PC-3 (cell line): Measurements from ENCODE around the gene SLC2A4RG. TPM values are rescaled to one million over a fixed set of nuclear protein-coding genes. Genes with fewer than 3 reads are reported as not detected.

Source experiments
- ATAC-seq: fragments of 200-7000 bp; cut with Tn5 transposase; 2 replicates; pipeline ENCODE4 v1.9.1; 2020; ENCODE audit warnings: mild to moderate bottlenecking, moderate library complexity
- BruUV-seq: library from RNA; stranded (reverse); fragments of 400-500 nt; replicated peaks from 2 replicates; lab custom pipeline; 2021; lab: Mats Ljungman, UMichigan
- CTCF ChIA-PET: fragments of 300-600 bp; sonication (Branson Sonifier 250); formaldehyde crosslinking; loops from one replicate; lab custom pipeline; 2022; ENCODE audit warnings: antibody characterized with exemption; lab: Charles Lee
- POLR2A ChIA-PET: fragments of 300-600 bp; sonication (Branson Sonifier 250); formaldehyde crosslinking; loops from one replicate; lab custom pipeline; 2022; ENCODE audit warnings: antibody characterized with exemption; ENCODE audit not compliant: unreplicated experiment; lab: Charles Lee
- DNase-seq: peaks from one replicate; pipeline ENCODE4 v3.0.0-alpha.2; 2015
- H2AFZ ChIP-seq: fragments of 300-600 bp; sonication (generic); 2 replicates; pipeline ENCODE4 v1.6.0; 2016; ENCODE audit warnings: antibody characterized with exemption, low read length
- H3F3A ChIP-seq: fragments of 300-600 bp; sonication (generic); one replicate; pipeline ENCODE4 v1.6.0; 2017; ENCODE audit warnings: antibody characterized with exemption, low read length, control low read depth, mild to moderate bottlenecking; ENCODE audit not compliant: unreplicated experiment
- H3K27ac ChIP-seq: fragments of 300-600 bp; sonication (generic); 2 replicates; pipeline ENCODE4 v1.5.1; 2016; ENCODE audit warnings: mild to moderate bottlenecking, low read length
- H3K27me3 ChIP-seq: fragments of 300-600 bp; sonication (generic); 2 replicates; pipeline ENCODE4 v1.6.1; 2016; ENCODE audit warnings: low read length, mixed read lengths
- H3K36me3 ChIP-seq: fragments of 300-600 bp; sonication (generic); 2 replicates; pipeline ENCODE4 v1.6.1; 2016; ENCODE audit warnings: low read depth, mixed run types, low read length, mixed read lengths
- H3K4me1 ChIP-seq: fragments of 300-600 bp; sonication (generic); 2 replicates; pipeline ENCODE4 v1.5.1; 2016; ENCODE audit warnings: low read length; ENCODE audit not compliant: insufficient read depth
- H3K4me2 ChIP-seq: fragments of 300-600 bp; sonication (generic); 2 replicates; pipeline ENCODE4 v1.6.0; 2016; ENCODE audit warnings: low read length
- H3K4me3 ChIP-seq: fragments of 300-600 bp; sonication (generic); 2 replicates; pipeline ENCODE4 v1.5.1; 2016; ENCODE audit warnings: mild to moderate bottlenecking, low read length, mixed read lengths
- H3K79me2 ChIP-seq: fragments of 300-600 bp; sonication (generic); 2 replicates; pipeline ENCODE4 v1.6.1; 2017; ENCODE audit warnings: low read length, mixed read lengths
- H3K9ac ChIP-seq: fragments of 300-600 bp; sonication (generic); 2 replicates; pipeline ENCODE4 v1.6.0; 2016; ENCODE audit warnings: mild to moderate bottlenecking, low read length
- H3K9me2 ChIP-seq: fragments of 300-600 bp; sonication (generic); replicated peaks from 2 replicates; pipeline ENCODE4 v1.6.1; 2016; ENCODE audit warnings: mixed run types, low read length, mixed read lengths
- H3K9me3 ChIP-seq: fragments of 300-600 bp; sonication (generic); 2 replicates; pipeline ENCODE4 v1.6.1; 2016; ENCODE audit warnings: low read length, mixed read lengths
- H4K20me1 ChIP-seq: fragments of 300-600 bp; sonication (generic); 2 replicates; pipeline ENCODE4 v1.6.1; 2016; ENCODE audit warnings: low read length, mixed read lengths
- EZH2 ChIP-seq: fragments of 300-600 bp; sonication (generic); IDR thresholded peaks from one replicate; pipeline ENCODE4 v1.6.1; 2017; ENCODE audit warnings: antibody characterized with exemption, mild to moderate bottlenecking, low read length; ENCODE audit not compliant: unreplicated experiment
- EZH2phosphoT487 ChIP-seq: fragments of 300-600 bp; sonication (generic); IDR thresholded peaks from 2 replicates; pipeline ENCODE4 v1.6.1; 2018; ENCODE audit warnings: mild to moderate bottlenecking, antibody characterized with exemption, low read length, borderline replicate concordance
- intact Hi-C: fragments of 100-400 bp; cut with micrococcal nuclease; formaldehyde crosslinking; loops from 2 replicates; pipeline ENCODE4 v1.9.0; 2023
- total RNA-seq: library from RNA; depleted of rRNA; stranded (reverse); fragments of >200 nt; gene quantifications from 2 replicates; pipeline ENCODE4 v1.2.3, GENCODE V29; 2014
- TF ChIP-seq, protein P1 (sequence below): fragments of 300-600 bp; sonication (generic); conservative IDR thresholded peaks from 2 replicates; pipeline ENCODE4 v1.5.1; 2017; ENCODE audit warnings: antibody characterized with exemption, low read depth, mild to moderate bottlenecking, low read length

The SLC2A4RG gene
- total RNA-seq, 1 experiment from 2014 or later, result 116 TPM

DNA sequence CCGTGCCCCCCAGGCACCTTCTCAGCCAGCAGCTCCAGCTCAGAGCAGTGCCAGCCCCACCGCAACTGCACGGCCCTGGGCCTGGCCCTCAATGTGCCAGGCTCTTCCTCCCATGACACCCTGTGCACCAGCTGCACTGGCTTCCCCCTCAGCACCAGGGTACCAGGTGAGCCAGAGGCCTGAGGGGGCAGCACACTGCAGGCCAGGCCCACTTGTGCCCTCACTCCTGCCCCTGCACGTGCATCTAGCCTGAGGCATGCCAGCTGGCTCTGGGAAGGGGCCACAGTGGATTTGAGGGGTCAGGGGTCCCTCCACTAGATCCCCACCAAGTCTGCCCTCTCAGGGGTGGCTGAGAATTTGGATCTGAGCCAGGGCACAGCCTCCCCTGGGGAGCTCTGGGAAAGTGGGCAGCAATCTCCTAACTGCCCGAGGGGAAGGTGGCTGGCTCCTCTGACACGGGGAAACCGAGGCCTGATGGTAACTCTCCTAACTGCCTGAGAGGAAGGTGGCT lies 42.2 kb upstream of the SLC2A4RG start:
- H3F3A ChIP-seq, result no peaks in the 10 kb centered on the region
- intact Hi-C loops, result no loop called here
- H3K9me2 ChIP-seq, result no peaks in the 10 kb centered on the region
- peak overlapping the region; percentile 89 for H3K4me2 ChIP-seq
- peaks cover 39% of the 10 kb centered on the region for H3K4me1 ChIP-seq
- H3K79me2 ChIP-seq, result 0 out of 2 replicates have a peak, but pooled peaks cover 7% of the 10 kb centered on the region
- H3K36me3 ChIP-seq, result 0 out of 2 replicates have a peak, but pooled peaks cover 4% of the 10 kb centered on the region
- TF ChIP-seq EZH2 (no peak), EZH2phosphoT487 (no peak)
- TF ChIP-seq, protein P1, sequence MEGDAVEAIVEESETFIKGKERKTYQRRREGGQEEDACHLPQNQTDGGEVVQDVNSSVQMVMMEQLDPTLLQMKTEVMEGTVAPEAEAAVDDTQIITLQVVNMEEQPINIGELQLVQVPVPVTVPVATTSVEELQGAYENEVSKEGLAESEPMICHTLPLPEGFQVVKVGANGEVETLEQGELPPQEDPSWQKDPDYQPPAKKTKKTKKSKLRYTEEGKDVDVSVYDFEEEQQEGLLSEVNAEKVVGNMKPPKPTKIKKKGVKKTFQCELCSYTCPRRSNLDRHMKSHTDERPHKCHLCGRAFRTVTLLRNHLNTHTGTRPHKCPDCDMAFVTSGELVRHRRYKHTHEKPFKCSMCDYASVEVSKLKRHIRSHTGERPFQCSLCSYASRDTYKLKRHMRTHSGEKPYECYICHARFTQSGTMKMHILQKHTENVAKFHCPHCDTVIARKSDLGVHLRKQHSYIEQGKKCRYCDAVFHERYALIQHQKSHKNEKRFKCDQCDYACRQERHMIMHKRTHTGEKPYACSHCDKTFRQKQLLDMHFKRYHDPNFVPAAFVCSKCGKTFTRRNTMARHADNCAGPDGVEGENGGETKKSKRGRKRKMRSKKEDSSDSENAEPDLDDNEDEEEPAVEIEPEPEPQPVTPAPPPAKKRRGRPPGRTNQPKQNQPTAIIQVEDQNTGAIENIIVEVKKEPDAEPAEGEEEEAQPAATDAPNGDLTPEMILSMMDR, result no peak
- ChIA-PET POLR2A (no interaction called here), CTCF (interaction anchor here (0.9 kb wide), 1 partner anchor 160 kb away, joined by 3 read pairs; no protein-coding TSS in a partner anchor)
- H3K27ac ChIP-seq, result peak overlapping the region; percentile 95
- H2AFZ ChIP-seq, result no peak overlapping the region
- H4K20me1 ChIP-seq, result no peaks in the 10 kb centered on the region
- no peaks in the 10 kb centered on the region for H3K27me3 ChIP-seq
- peak overlapping the region; percentile 79 for H3K9ac ChIP-seq
- H3K4me3 ChIP-seq, result peak overlapping the region; percentile 63
- H3K9me3 ChIP-seq, result no peaks in the 10 kb centered on the region
- DNase-seq, result peak; percentile 21
- BruUV-seq, result no TSS peak
- peak; percentile 8 for ATAC-seq

DNA sequence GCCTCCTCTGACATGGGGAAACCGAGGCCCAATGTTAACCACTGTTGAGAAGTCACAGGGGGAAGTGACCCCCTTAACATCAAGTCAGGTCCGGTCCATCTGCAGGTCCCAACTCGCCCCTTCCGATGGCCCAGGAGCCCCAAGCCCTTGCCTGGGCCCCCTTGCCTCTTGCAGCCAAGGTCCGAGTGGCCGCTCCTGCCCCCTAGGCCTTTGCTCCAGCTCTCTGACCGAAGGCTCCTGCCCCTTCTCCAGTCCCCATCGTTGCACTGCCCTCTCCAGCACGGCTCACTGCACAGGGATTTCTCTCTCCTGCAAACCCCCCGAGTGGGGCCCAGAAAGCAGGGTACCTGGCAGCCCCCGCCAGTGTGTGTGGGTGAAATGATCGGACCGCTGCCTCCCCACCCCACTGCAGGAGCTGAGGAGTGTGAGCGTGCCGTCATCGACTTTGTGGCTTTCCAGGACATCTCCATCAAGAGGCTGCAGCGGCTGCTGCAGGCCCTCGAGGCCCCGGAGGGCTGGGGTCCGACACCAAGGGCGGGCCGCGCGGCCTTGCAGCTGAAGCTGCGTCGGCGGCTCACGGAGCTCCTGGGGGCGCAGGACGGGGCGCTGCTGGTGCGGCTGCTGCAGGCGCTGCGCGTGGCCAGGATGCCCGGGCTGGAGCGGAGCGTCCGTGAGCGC lies 41.6 kb upstream of the SLC2A4RG start:
- ATAC-seq (no peak), DNase-seq (no peak)
- Histone ChIP-seq H3K79me2 (0 out of 2 replicates have a peak, but pooled peaks cover 7% of the 10 kb centered on the region), H3F3A (no peaks in the 10 kb centered on the region), H3K4me3 (peak overlapping the region; percentile 63), H3K36me3 (0 out of 2 replicates have a peak, but pooled peaks cover 4% of the 10 kb centered on the region), H3K4me2 (peak overlapping the region; percentile 89), H4K20me1 (no peaks in the 10 kb centered on the region), H3K27ac (peak overlapping the region; percentile 95), H3K9me3 (no peaks in the 10 kb centered on the region), H3K9ac (peak overlapping the region; percentile 79), H3K4me1 (peaks cover 39% of the 10 kb centered on the region), H2AFZ (no peak overlapping the region), H3K27me3 (no peaks in the 10 kb centered on the region), H3K9me2 (no peaks in the 10 kb centered on the region)
- ChIA-PET CTCF (no interaction called here), POLR2A (interaction anchor here (0.6 to 1.2 kb wide), 2 partner anchors 43 to 56 kb away, joined by 3 to 7 read pairs; no protein-coding TSS in a partner anchor)
- TF ChIP-seq, protein P1, result no peak
- TF ChIP-seq EZH2 (no peak), EZH2phosphoT487 (no peak)
- intact Hi-C loops, result no loop called here
- no TSS peak for BruUV-seq
